ENCODE results near the gene GOSR1.
"Not testable (repeated sequence)": the region's sequence is repeated elsewhere in the genome, so short reads cannot be mapped to it uniquely, and the experiment has no call there.

GOSR1 gene

DNA sequence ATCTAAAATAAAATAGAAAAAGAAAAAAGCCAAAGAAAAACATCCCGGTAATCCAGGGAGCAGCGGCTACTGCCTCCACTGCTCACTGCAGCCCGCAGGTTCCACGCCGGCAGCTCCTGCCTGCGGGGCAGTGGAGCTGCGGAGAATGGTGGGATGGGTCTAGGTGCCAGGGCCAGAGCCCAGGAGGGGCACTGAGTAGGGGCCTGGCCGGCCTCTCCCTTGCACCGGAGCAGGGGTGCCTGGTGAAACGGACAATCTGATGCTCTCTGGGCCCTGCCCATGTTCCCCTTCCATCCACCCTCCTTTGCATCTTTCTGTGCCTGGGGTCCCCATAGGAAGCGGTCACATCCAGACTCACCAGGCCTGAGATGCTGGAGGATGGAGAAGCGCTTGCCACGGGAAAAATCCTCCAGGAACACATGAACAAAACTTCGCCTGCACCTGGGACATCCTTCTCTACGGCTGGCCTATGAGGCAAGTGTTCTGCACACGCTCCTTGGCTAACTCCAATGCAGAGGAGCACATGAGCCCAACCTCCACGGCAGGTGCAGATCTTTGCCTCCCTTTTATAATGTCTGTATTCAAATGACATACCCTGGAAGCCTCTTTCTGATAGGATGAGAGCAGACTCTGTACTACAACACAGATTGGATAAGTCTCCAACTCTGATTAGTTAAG lies 98.6 kb downstream of the GOSR1 start:
- DNase-seq (ENCODE audit: low read depth in 2 of 2), result not testable (repeated sequence)

DNA sequence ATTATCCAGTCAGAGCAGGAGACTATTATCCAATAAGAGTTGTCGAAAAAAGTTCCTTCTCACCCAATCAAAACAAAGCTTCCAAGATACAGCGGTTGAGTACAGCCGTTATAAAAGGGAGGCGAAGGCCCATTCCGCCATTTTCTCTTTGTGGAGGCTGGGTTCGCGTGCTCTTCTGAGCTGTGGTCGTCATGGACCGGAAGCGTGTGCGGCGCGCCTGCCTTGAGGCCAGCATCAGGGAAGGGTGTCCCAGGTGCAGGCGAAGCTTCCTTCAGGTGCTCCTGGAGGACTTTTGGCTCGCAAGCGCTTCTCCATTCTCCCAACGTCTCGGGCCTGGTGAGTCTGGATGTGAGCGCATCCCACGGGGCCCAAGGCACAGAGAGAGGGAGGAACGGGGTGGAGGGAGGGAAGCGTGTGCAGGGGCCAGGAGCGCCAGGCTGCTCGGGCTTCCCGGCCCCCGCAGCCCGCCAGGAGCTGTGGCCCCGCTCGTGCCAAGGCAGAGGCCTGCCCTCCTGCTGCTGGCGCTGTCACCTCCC lies 99.2 kb downstream of the GOSR1 start:
- DNase-seq (ENCODE audit: low read depth in 2 of 2), result no peak

Data from stimulated activated CD4-positive, alpha-beta T cell treated with anti-CD3 and anti-CD28 coated beads, Interleukin-1b, Interleukin-23, amount 100 ng/mL, for 4 hours (primary cell).